Progenitor cell of endocrine pancreas (in vitro differentiated cells): ENCODE results near the gene EMX1. TPM values are rescaled to one million over a fixed set of nuclear protein-coding genes. Genes with fewer than 3 reads are reported as not detected.

ENCODE experiments used
- DNase-seq: peaks from one replicate; pipeline ENCODE4 v3.0.0; 2021; ENCODE audit warnings: low spot score; ENCODE audit not compliant: unreplicated experiment
- H3K27ac Mint-ChIP-seq: 2 replicates; pipeline ENCODE4 v1.8.0; 2021; ENCODE audit warnings: mild to moderate bottlenecking, moderate library complexity, mixed read lengths
- H3K27me3 Mint-ChIP-seq: 2 replicates; pipeline ENCODE4 v1.8.0; 2021; ENCODE audit warnings: mixed read lengths
- H3K36me3 Mint-ChIP-seq: 2 replicates; pipeline ENCODE4 v1.8.0; 2022; ENCODE audit warnings: mixed read lengths; ENCODE audit not compliant: insufficient read depth
- H3K4me1 Mint-ChIP-seq: 2 replicates; pipeline ENCODE4 v1.8.0; 2021; ENCODE audit warnings: low read depth, mixed read lengths
- H3K4me3 Mint-ChIP-seq: 2 replicates; pipeline ENCODE4 v1.8.0; 2021; ENCODE audit warnings: low read depth, mild to moderate bottlenecking, moderate library complexity, mixed read lengths
- H3K9me3 Mint-ChIP-seq: 2 replicates; pipeline ENCODE4 v1.8.0; 2021; ENCODE audit warnings: low read depth, mixed read lengths
- total RNA-seq: library from RNA; stranded (reverse); gene quantifications from 2 replicates; pipeline ENCODE4 v1.2.1, GENCODE V29; 2021
- TF ChIP-seq, protein P1 (sequence below): fragments of 200-600 bp; sonication (generic); IDR thresholded peaks from one replicate; pipeline ENCODE4 v1.5.0; 2021; ENCODE audit warnings: antibody characterized with exemption, mild to moderate bottlenecking; ENCODE audit not compliant: unreplicated experiment

EMX1 gene
- total RNA-seq, 1 donor from 2014 or later = 0.69 TPM

DNA sequence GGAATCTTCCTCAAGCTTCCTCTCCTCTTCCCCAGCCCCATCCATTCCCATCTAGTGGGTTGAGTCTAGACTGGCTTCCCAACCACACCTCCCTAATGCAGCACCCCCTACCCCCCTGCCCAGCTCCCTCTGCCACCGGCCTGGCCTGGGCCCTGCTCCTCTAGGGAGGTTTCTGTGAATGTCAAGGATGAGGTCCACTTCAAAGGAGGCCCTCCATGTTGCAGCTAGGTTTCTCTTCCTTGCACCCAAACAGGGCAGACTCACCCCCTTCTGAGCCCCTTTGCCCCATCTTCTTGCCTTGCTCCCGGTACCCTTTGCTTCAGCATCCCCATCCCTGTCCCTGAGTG lies 18.3 kb downstream of the EMX1 start:
- H3K4me3 Mint-ChIP-seq = no peak overlapping the region
- peaks cover 46% of the 10 kb centered on the region for H3K27me3 Mint-ChIP-seq
- no peak for DNase-seq
- no peaks in the 10 kb centered on the region for H3K9me3 Mint-ChIP-seq
- H3K27ac Mint-ChIP-seq = no peak overlapping the region
- TF ChIP-seq, protein P1, sequence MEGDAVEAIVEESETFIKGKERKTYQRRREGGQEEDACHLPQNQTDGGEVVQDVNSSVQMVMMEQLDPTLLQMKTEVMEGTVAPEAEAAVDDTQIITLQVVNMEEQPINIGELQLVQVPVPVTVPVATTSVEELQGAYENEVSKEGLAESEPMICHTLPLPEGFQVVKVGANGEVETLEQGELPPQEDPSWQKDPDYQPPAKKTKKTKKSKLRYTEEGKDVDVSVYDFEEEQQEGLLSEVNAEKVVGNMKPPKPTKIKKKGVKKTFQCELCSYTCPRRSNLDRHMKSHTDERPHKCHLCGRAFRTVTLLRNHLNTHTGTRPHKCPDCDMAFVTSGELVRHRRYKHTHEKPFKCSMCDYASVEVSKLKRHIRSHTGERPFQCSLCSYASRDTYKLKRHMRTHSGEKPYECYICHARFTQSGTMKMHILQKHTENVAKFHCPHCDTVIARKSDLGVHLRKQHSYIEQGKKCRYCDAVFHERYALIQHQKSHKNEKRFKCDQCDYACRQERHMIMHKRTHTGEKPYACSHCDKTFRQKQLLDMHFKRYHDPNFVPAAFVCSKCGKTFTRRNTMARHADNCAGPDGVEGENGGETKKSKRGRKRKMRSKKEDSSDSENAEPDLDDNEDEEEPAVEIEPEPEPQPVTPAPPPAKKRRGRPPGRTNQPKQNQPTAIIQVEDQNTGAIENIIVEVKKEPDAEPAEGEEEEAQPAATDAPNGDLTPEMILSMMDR = no peak
- no peaks in the 10 kb centered on the region for H3K36me3 Mint-ChIP-seq
- H3K4me1 Mint-ChIP-seq = peaks cover 4% of the 10 kb centered on the region

DNA sequence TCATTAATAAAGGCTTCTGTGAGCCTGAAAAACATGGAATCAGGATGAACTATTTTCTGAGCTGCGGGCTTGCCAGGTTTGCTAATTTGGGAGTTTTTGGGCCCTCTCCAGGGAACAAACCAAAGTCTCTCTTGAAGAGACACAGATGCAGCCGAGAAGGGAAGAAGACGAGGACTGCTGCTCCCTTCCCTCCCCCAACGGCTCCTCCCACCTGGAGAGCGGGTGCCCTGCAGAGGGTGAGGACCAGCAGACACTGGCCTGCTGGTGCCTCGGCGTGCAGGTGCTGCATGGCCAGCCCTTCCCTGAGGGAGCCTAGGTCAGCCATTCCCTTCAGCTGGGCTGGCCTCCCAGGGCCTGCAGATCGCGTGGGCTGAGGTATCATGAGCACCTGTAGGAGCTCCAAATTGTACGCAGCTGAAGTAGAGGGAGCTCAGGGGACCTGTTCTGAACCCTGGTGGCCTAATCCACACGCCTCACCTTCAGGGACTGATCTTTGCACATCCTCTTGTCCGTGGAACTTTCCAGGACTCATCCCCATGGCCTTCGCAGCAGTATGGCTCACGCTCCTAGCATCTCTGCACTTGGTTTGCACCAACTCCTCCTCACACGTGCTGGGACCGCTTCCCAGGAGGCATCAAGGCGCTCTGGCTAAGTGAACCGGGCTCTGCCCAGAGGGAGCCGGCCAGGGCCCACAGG lies 19.5 kb downstream of the EMX1 start:
- no peaks in the 10 kb centered on the region for H3K36me3 Mint-ChIP-seq
- H3K27ac Mint-ChIP-seq = no peak overlapping the region
- H3K27me3 Mint-ChIP-seq = peaks cover 46% of the 10 kb centered on the region
- TF ChIP-seq, protein P1 = no peak
- H3K4me3 Mint-ChIP-seq = no peak overlapping the region
- no peak for DNase-seq
- peaks cover 9% of the 10 kb centered on the region for H3K4me1 Mint-ChIP-seq
- no peaks in the 10 kb centered on the region for H3K9me3 Mint-ChIP-seq

DNA sequence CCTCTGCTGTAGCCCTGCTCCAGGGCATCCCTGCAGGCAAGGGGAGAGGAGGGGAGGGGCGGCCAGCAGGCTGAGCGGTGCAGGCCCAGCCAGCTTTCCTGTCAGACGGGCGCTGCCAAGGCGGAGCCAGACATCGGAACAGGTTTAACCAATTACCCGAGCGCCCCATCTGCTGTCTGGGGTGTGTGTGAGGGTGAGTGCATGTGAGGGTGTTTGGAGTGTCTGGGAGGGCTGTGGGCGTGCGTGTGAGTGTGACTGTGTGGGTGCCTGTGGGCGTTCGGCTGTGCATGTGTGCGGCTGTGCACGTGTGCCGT lies 20.0 kb downstream of the EMX1 start:
- H3K4me3 Mint-ChIP-seq = no peak overlapping the region
- no peak for DNase-seq
- H3K9me3 Mint-ChIP-seq = no peaks in the 10 kb centered on the region
- H3K27me3 Mint-ChIP-seq = peaks cover 42% of the 10 kb centered on the region
- peaks cover 9% of the 10 kb centered on the region for H3K4me1 Mint-ChIP-seq
- H3K36me3 Mint-ChIP-seq = no peaks in the 10 kb centered on the region
- H3K27ac Mint-ChIP-seq = no peak overlapping the region
- TF ChIP-seq, protein P1 = no peak

DNA sequence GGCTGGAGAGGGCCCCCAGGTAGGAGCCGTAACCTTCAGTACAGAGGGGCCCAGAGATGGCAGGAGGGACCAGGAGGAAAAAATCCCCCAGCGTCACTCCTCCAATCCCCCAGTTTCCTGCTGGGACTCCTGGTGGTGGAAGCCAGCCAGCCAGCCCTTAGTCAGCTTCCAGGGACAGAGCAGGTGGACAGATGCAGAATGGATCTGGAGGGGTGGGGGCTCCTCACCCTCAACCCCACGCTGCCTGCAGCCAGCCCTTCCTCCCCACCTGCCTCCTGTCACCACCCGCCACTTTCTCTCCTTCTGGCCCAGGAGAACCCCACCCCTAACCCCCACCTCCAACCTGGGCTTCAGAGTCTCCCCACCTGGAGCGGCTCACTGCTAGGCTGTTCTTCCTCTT lies 21.1 kb downstream of the EMX1 start:
- Mint-ChIP-seq H3K36me3 (no peaks in the 10 kb centered on the region), H3K27me3 (peaks cover 37% of the 10 kb centered on the region), H3K27ac (no peak overlapping the region), H3K9me3 (no peaks in the 10 kb centered on the region), H3K4me3 (no peak overlapping the region), H3K4me1 (peaks cover 9% of the 10 kb centered on the region)
- TF ChIP-seq, protein P1 = no peak
- DNase-seq = no peak

DNA sequence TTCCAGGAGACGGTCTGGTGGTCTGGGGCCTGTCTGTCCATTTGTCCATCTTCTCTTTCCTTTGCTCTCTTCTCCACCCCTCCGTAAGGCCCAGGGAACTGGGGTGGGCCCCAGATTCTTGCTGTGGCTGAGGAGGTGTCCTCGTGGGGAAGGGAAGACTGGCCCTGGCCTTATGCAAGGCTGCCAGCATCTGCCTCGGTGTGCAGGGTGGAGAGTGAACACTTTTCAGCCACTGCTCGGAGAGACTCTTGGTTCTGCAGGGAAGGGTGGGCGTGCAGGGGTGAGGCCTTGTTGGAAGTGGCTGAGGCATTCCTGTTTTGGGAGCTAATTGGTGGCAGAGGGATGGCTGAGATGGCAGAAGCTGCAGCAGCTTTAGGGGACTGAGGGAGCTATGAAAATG lies 23.0 kb downstream of the EMX1 start:
- Mint-ChIP-seq H3K4me1 (peaks cover 8% of the 10 kb centered on the region), H3K9me3 (no peaks in the 10 kb centered on the region), H3K27ac (no peak overlapping the region), H3K4me3 (no peak overlapping the region), H3K27me3 (peaks cover 25% of the 10 kb centered on the region), H3K36me3 (no peaks in the 10 kb centered on the region)
- DNase-seq = no peak
- TF ChIP-seq, protein P1 = no peak
